ENCODE results near the gene IL18RAP.

The IL18RAP gene

DNA sequence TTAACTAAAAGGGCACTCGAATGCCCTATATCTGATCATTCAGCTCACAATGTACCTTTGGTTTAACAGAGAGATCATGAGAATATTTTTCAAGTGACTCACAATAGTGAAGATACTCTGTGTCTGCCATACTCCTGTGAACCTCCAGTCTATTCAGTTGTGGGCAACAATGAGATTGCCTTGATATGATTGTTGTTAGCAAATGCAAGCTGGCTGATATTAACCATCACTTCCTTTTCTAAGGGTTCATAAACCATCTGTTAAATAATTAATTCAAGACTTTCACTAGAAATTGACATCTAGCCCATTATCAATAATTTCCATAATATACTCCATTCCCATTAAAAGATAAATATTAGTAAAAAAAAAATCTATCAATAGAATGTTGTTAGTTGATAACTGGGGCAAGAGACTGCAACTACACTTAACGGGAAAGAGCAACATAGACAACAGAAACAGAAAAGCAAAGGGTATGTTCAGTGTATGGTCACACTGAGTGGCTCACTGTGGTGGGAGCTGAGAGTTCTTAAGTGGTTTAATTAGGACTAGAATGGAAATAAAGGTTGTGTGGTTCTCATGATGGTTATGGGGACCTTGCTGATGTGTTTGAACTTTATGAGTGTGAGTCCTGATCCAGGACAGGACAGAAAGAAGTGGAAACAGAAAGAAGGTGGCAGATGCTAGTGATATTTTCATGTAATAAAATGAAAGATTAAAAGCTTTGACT is 11.9 kb downstream of the IL18RAP start:
- H3K4me3 ChIP-seq (ENCODE audit: low read depth in 1 of 5, low read length in 5 of 5) = no peak overlapping the region
- H3K27me3 ChIP-seq (ENCODE audit: control insufficient read depth in 5 of 5, insufficient read depth in 4 of 5, low read length in 5 of 5) = peaks cover 0 to 6% (median 0%) of the 10 kb centered on the region in 5 donors
- no peaks in the 10 kb centered on the region for H3K9me3 ChIP-seq (ENCODE audit: control insufficient read depth in 5 of 5, low read length in 5 of 5)
- peaks cover 0 to 8% (median 0%) of the 10 kb centered on the region in 5 donors for H3K4me1 ChIP-seq (ENCODE audit: control insufficient read depth in 5 of 5, insufficient read depth in 5 of 5, low read length in 5 of 5)
- H3K9ac ChIP-seq (ENCODE audit: low read length in 5 of 5) = no peak overlapping the region
- H3K36me3 ChIP-seq (ENCODE audit: control insufficient read depth in 5 of 5, insufficient read depth in 5 of 5, low read length in 5 of 5) = no peaks in the 10 kb centered on the region
- H3K27ac ChIP-seq (ENCODE audit: low read depth, low read length) = no peak overlapping the region

DNA sequence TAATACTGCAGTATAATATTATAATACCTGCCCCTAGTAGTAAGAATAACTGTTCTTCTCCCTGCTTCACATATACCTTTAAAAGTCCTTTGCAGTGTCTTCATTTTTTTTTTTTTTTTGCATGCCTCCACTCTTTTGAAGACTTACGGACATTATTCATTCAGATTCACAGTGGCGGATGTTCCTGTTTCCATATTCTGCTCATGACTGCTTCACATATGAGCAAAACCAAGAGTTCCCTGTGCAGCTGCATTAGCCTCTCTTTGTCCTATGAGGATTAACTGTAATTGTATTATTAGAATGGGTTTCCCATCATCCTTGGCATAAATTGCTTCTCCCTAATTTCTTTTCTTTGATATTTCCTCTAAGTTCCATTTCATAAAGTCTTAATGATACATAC is 12.8 kb downstream of the IL18RAP start:
- no peak overlapping the region for H3K4me3 ChIP-seq (ENCODE audit: low read depth in 1 of 5, low read length in 5 of 5)

DNA sequence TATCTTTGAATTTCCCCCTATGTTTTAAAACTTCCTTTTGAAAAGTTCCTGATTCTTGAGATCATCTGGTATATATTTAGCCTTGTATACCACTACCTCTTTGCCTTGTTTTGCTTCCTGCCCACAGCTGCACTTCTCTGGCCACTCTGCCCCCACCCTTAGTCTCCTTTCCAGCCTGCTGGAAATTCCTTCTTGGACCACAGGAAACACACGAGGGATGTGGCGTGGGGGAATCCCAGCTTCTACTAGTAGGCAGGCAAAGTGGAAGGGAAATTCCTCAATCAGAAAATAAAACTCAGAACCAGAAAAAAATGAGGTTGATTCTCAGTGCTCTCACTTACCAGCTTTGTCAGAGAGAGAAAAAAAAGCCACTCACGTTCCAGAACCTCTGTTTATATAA is 13.4 kb downstream of the IL18RAP start:
- Histone ChIP-seq H3K9ac (ENCODE audit: low read length in 5 of 5) (no peak overlapping the region), H3K4me1 (ENCODE audit: control insufficient read depth in 5 of 5, insufficient read depth in 5 of 5, low read length in 5 of 5) (peaks cover 0 to 8% (median 0%) of the 10 kb centered on the region in 5 donors), H3K27me3 (ENCODE audit: control insufficient read depth in 5 of 5, insufficient read depth in 4 of 5, low read length in 5 of 5) (peaks cover 0 to 6% (median 0%) of the 10 kb centered on the region in 5 donors), H3K27ac (ENCODE audit: low read depth, low read length) (no peak overlapping the region), H3K9me3 (ENCODE audit: control insufficient read depth in 5 of 5, low read length in 5 of 5) (no peaks in the 10 kb centered on the region), H3K4me3 (ENCODE audit: low read depth in 1 of 5, low read length in 5 of 5) (no peak overlapping the region), H3K36me3 (ENCODE audit: control insufficient read depth in 5 of 5, insufficient read depth in 5 of 5, low read length in 5 of 5) (no peaks in the 10 kb centered on the region)

More for the DNA sequence above, 12.8 kb downstream of the IL18RAP start:
- Histone ChIP-seq H3K27me3 (ENCODE audit: control insufficient read depth in 5 of 5, insufficient read depth in 4 of 5, low read length in 5 of 5) (peaks cover 0 to 6% (median 0%) of the 10 kb centered on the region in 5 donors), H3K36me3 (ENCODE audit: control insufficient read depth in 5 of 5, insufficient read depth in 5 of 5, low read length in 5 of 5) (no peaks in the 10 kb centered on the region), H3K4me1 (ENCODE audit: control insufficient read depth in 5 of 5, insufficient read depth in 5 of 5, low read length in 5 of 5) (peaks cover 0 to 8% (median 0%) of the 10 kb centered on the region in 5 donors), H3K9me3 (ENCODE audit: control insufficient read depth in 5 of 5, low read length in 5 of 5) (no peaks in the 10 kb centered on the region), H3K9ac (ENCODE audit: low read length in 5 of 5) (no peak overlapping the region), H3K27ac (ENCODE audit: low read depth, low read length) (no peak overlapping the region)

DNA sequence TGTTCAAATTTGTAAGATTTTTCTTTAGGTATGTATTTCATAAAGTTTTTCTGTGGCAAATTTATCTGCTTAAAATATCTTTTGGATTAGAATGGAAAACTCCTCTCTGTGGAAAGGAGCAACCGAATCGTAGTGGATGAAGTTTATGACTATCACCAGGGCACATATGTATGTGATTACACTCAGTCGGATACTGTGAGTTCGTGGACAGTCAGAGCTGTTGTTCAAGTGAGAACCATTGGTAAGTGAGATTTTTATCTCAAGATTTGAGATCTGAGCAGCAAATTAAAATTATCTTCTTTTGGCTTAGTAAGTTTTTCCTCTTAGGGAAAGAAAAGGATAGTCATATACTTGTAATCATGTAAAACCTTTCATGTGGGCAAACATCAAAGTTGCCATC is 14.2 kb downstream of the IL18RAP start:
- Histone ChIP-seq H3K4me1 (ENCODE audit: control insufficient read depth in 5 of 5, insufficient read depth in 5 of 5, low read length in 5 of 5) (peaks cover 0 to 8% (median 0%) of the 10 kb centered on the region in 5 donors), H3K9ac (ENCODE audit: low read length in 5 of 5) (no peak overlapping the region), H3K9me3 (ENCODE audit: control insufficient read depth in 5 of 5, low read length in 5 of 5) (no peaks in the 10 kb centered on the region), H3K36me3 (ENCODE audit: control insufficient read depth in 5 of 5, insufficient read depth in 5 of 5, low read length in 5 of 5) (no peaks in the 10 kb centered on the region), H3K27me3 (ENCODE audit: control insufficient read depth in 5 of 5, insufficient read depth in 4 of 5, low read length in 5 of 5) (peaks cover 0 to 3% (median 0%) of the 10 kb centered on the region in 5 donors), H3K27ac (ENCODE audit: low read depth, low read length) (no peak overlapping the region), H3K4me3 (ENCODE audit: low read depth in 1 of 5, low read length in 5 of 5) (no peak overlapping the region)

DNA sequence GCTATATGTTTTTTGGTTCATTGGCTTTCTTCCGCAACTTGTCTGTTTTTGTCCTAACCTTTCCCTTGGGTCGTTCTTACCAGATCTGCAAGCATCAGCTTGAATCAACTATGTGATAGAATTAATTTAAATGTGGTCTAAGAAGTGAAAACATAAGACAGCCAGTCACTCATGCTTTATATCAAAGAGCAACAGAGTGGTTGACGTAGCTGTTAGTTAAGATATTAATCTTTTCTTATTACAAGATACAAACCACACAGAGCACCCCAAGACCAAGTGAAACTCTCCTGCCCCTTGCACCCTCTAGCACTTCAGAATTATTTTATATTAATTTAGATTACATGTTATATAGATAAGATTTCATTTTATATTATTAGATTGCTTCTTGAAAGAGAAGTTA is 15.2 kb downstream of the IL18RAP start:
- Histone ChIP-seq H3K4me3 (ENCODE audit: low read depth in 1 of 5, low read length in 5 of 5) (no peak overlapping the region), H3K9ac (ENCODE audit: low read length in 5 of 5) (no peak overlapping the region), H3K27me3 (ENCODE audit: control insufficient read depth in 5 of 5, insufficient read depth in 4 of 5, low read length in 5 of 5) (peaks cover 0 to 3% (median 0%) of the 10 kb centered on the region in 5 donors), H3K9me3 (ENCODE audit: control insufficient read depth in 5 of 5, low read length in 5 of 5) (no peaks in the 10 kb centered on the region), H3K27ac (ENCODE audit: low read depth, low read length) (no peak overlapping the region), H3K36me3 (ENCODE audit: control insufficient read depth in 5 of 5, insufficient read depth in 5 of 5, low read length in 5 of 5) (no peaks in the 10 kb centered on the region), H3K4me1 (ENCODE audit: control insufficient read depth in 5 of 5, insufficient read depth in 5 of 5, low read length in 5 of 5) (peaks cover 0 to 11% (median 0%) of the 10 kb centered on the region in 5 donors)

DNA sequence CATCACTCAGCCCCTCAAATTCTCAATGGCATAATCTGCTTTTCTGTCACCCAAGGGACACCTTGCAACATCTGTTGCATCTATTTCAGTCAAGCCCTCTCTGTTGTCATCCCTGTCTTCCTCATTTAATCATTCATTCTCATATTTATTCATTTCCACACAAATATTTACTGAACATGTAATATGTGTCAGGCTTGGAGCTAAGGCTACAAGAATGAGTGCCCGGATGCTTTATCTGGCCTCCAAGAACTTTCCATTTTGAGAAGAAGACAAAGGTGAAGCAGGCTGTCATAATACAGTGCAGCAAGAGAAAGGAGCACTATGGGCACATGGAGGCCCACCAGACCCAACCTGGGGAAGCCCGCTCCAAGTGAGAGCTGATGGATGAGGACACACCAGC is 15.6 kb downstream of the IL18RAP start:
- H3K27ac ChIP-seq (ENCODE audit: low read depth, low read length) = no peak overlapping the region
- no peak overlapping the region for H3K9ac ChIP-seq (ENCODE audit: low read length in 5 of 5)
- H3K36me3 ChIP-seq (ENCODE audit: control insufficient read depth in 5 of 5, insufficient read depth in 5 of 5, low read length in 5 of 5) = no peaks in the 10 kb centered on the region
- no peak overlapping the region for H3K4me3 ChIP-seq (ENCODE audit: low read depth in 1 of 5, low read length in 5 of 5)
- peaks cover 0 to 11% (median 0%) of the 10 kb centered on the region in 5 donors for H3K4me1 ChIP-seq (ENCODE audit: control insufficient read depth in 5 of 5, insufficient read depth in 5 of 5, low read length in 5 of 5)
- H3K9me3 ChIP-seq (ENCODE audit: control insufficient read depth in 5 of 5, low read length in 5 of 5) = no peaks in the 10 kb centered on the region
- peaks cover 0 to 3% (median 0%) of the 10 kb centered on the region in 5 donors for H3K27me3 ChIP-seq (ENCODE audit: control insufficient read depth in 5 of 5, insufficient read depth in 4 of 5, low read length in 5 of 5)

DNA sequence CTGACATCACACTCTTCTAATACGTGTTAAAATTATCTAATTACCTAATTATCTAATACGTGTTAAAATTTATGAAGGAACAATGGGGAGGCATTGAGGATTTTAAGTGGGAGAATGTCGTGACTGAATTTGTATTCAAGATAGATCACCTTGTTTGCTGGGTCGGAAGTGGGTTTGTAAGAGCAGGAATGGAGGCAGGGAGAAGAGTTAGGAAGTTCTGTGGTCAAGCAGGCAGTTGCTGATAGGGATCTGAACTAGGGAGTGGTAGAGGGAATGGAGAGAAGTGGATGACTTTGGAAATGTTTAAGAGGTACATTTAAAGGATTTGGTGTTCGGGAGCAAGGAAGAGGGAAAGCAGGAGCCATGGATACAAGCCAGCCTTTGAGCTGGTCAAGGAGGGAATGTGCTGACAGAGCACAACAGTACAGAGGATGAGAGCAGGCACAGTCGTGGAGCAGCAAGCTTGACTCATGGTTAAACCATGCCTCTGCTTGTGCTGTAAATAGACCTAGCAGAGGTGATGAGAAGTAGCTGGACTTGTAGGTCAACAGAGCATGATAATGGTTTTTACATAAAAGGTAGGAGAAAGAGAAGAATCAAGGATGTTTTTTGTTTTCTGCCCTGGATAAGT is 16.2 kb downstream of the IL18RAP start:
- peaks cover 0 to 3% (median 0%) of the 10 kb centered on the region in 5 donors for H3K27me3 ChIP-seq (ENCODE audit: control insufficient read depth in 5 of 5, insufficient read depth in 4 of 5, low read length in 5 of 5)
- no peak overlapping the region for H3K4me3 ChIP-seq (ENCODE audit: low read depth in 1 of 5, low read length in 5 of 5)
- H3K9me3 ChIP-seq (ENCODE audit: control insufficient read depth in 5 of 5, low read length in 5 of 5) = no peaks in the 10 kb centered on the region
- no peaks in the 10 kb centered on the region for H3K36me3 ChIP-seq (ENCODE audit: control insufficient read depth in 5 of 5, insufficient read depth in 5 of 5, low read length in 5 of 5)
- H3K9ac ChIP-seq (ENCODE audit: low read length in 5 of 5) = no peak overlapping the region
- H3K4me1 ChIP-seq (ENCODE audit: control insufficient read depth in 5 of 5, insufficient read depth in 5 of 5, low read length in 5 of 5) = peaks cover 0 to 11% (median 0%) of the 10 kb centered on the region in 5 donors
- no peak overlapping the region for H3K27ac ChIP-seq (ENCODE audit: low read depth, low read length)

DNA sequence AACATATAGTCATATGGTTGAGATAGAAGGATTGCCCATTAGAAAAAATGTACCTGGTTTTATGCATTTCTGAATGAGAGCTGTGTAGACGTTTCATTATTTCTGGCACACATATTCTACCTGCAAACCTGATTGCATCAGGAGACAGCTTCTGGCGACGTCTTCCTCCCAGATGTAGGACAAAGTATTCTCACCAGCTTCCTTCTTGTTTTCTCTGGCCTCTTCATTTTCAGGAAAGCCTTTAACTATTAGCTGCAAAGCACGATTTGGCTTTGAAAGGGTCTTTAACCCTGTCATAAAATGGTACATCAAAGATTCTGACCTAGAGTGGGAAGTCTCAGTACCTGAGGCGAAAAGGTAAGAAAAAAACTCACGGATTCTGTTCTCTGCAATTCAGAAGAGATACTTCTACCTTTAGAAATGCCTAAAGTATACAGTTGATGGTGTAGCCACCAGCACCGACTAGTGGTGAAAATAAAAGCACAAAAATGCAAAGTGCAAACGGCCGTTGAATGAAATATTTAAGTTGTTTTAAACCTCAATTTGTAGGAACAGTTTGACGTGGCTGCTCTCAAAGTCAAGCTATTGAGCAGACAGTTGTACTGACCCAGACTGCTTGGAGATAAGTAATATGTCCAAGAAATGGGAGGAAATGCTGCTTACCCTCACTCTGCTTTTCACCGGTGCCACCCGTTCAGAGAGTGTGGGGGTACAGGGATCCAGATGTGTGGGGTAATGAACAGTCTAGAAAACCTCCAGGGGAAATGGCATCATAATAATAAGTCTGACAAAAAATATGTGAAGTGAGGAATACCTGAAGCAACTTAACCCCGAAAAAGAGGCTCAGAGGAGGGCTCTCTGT is 20.2 kb downstream of the IL18RAP start:
- Histone ChIP-seq H3K9me3 (ENCODE audit: control insufficient read depth in 5 of 5, low read length in 5 of 5) (no peaks in the 10 kb centered on the region), H3K27ac (ENCODE audit: low read depth, low read length) (no peak overlapping the region), H3K4me3 (ENCODE audit: low read depth in 1 of 5, low read length in 5 of 5) (no peak overlapping the region), H3K36me3 (ENCODE audit: control insufficient read depth in 5 of 5, insufficient read depth in 5 of 5, low read length in 5 of 5) (no peaks in the 10 kb centered on the region), H3K4me1 (ENCODE audit: control insufficient read depth in 5 of 5, insufficient read depth in 5 of 5, low read length in 5 of 5) (peaks cover 0 to 4% (median 0%) of the 10 kb centered on the region in 5 donors), H3K9ac (ENCODE audit: low read length in 5 of 5) (no peak overlapping the region), H3K27me3 (ENCODE audit: control insufficient read depth in 5 of 5, insufficient read depth in 4 of 5, low read length in 5 of 5) (peaks cover 0 to 3% (median 0%) of the 10 kb centered on the region in 5 donors)

DNA sequence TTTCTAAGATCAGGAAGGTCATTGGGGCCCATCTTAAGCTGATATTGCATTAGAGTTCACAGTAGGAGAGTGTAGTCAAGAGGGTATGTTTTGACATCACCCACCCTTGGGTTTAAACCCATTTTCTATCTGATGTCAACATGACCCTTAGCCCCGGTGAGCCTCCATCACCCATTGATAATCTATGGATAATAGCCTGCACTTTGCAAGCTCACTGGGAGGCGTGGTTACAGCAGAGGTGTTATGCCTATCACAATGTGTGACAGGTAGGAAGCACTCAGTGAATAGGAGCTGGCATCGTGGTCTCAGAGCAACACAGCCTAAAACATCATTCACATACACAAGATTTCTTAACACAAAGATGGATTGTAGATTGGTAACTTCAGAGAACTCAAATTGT is 21.3 kb downstream of the IL18RAP start:
- Histone ChIP-seq H3K9ac (ENCODE audit: low read length in 5 of 5) (no peak overlapping the region), H3K4me1 (ENCODE audit: control insufficient read depth in 5 of 5, insufficient read depth in 5 of 5, low read length in 5 of 5) (peaks cover 0 to 4% (median 0%) of the 10 kb centered on the region in 5 donors), H3K9me3 (ENCODE audit: control insufficient read depth in 5 of 5, low read length in 5 of 5) (no peaks in the 10 kb centered on the region), H3K4me3 (ENCODE audit: low read depth in 1 of 5, low read length in 5 of 5) (no peak overlapping the region), H3K27ac (ENCODE audit: low read depth, low read length) (no peak overlapping the region), H3K36me3 (ENCODE audit: control insufficient read depth in 5 of 5, insufficient read depth in 5 of 5, low read length in 5 of 5) (no peaks in the 10 kb centered on the region), H3K27me3 (ENCODE audit: control insufficient read depth in 5 of 5, insufficient read depth in 4 of 5, low read length in 5 of 5) (peaks cover 0 to 2% (median 0%) of the 10 kb centered on the region in 5 donors)

Data from subcutaneous abdominal adipose tissue (tissue), 5 donors.